GM18870 (cell line): ENCODE data around the gene TNFRSF21.
A peak's percentile ranks its signal among the peaks of the same experiment; 100 is the strongest.
"Not testable (repeated sequence)": the region's sequence is repeated elsewhere in the genome, so short reads cannot be mapped to it uniquely, and the experiment has no call there.

Experiments
- ATAC-seq: cut with Tn5 transposase; IDR thresholded peaks from one replicate; pipeline ENCODE4 v1.9.1; 2021; ENCODE audit warnings: moderate library complexity; ENCODE audit not compliant: unreplicated experiment

Gene TNFRSF21

DNA sequence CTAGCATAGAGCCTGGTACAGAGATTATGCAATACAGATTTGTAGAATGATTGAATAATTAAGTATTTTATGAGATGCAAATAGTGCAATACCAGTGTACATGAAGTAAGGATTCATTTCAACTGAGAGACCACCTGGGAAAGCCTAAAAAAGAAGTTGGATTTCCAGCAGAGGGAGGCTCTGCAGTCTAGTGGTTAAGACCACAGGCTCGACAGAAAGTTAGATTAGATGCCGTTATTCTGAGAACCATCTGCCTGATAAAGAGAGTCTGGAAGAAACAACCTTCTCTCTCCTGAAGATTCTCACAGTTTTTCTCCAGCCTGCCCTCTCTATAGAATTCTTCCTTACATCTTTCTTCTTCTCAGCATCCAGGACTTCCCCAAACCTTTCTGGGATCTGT is 13.6 kb upstream of the TNFRSF21 start:
- no peak for ATAC-seq

DNA sequence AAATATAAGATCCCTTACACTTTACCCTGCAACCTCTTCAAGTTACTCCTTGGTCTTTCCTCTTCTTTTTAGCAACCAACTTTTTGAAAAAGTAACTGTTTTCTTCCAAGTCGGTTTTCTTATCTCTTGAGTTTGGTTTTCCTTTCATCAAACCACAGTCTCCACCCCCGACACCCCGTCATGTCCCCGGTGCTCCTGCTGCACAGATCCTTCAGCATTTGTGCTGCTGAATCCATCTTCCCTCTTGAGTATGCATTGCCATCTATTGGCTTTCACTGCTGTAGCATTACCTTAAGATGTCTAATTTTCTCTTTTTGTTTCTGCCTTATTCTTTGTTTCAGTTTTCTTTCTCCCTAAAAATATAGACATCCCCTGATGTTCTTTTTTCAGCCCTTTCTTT is 11.9 kb upstream of the TNFRSF21 start:
- ATAC-seq = no peak

- no peak for ATAC-seq
These were observed 10.2 kb upstream of the TNFRSF21 start for GRCh38 chr6:47319867-47320266.

GRCh38 chr6:47319382-47319781 is 9.7 kb upstream of the TNFRSF21 start:
- no peak for ATAC-seq

- no peak for ATAC-seq
These were observed 8.7 kb upstream of the TNFRSF21 start for GRCh38 chr6:47318236-47318989.

- not testable (repeated sequence) for ATAC-seq
These were observed 5.5 kb upstream of the TNFRSF21 start for GRCh38 chr6:47315181-47315580.

GRCh38 chr6:47310131-47310480 is 401 bp upstream of the TNFRSF21 start:
- peak; percentile 9 for ATAC-seq

DNA sequence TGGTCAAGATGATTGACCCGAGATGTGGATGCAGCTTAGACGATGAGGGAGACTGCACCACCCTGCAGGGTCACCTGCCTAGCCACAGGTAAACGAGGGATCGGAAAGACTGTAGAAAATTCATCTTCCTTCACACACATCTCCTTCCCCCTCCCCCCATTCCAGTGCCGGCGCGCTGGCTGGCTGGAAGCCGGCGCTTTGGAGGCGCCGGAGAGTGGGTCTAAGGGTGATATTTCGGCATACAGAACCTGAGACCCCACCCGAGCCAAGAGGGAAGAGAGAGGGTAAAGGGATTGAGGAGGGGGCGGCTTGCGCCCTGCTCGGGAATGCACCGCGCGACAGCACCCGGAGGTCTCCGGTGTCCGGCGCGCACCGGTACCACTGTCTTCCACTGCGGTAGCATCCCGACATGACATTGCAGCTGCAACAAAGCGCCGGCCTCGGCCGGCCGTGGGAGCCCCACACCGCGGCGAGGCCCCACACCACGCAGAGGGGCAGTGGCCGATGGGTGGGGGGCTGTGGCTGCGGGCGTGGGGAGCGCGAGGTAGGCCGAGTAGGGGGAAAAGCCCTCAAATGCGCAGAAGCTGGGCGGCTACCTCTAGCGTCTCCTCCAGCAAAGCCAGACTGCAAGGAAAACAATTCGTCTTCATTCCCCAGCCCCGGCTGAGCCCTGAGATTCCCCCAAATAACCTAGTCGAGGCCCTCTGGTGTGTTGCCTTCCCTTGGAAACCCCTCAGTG is 984 bp downstream of the TNFRSF21 start:
- ATAC-seq = peak; percentile 10

GRCh38 chr6:47308198-47308517 is 1.5 kb downstream of the TNFRSF21 start:
- ATAC-seq = no peak

DNA sequence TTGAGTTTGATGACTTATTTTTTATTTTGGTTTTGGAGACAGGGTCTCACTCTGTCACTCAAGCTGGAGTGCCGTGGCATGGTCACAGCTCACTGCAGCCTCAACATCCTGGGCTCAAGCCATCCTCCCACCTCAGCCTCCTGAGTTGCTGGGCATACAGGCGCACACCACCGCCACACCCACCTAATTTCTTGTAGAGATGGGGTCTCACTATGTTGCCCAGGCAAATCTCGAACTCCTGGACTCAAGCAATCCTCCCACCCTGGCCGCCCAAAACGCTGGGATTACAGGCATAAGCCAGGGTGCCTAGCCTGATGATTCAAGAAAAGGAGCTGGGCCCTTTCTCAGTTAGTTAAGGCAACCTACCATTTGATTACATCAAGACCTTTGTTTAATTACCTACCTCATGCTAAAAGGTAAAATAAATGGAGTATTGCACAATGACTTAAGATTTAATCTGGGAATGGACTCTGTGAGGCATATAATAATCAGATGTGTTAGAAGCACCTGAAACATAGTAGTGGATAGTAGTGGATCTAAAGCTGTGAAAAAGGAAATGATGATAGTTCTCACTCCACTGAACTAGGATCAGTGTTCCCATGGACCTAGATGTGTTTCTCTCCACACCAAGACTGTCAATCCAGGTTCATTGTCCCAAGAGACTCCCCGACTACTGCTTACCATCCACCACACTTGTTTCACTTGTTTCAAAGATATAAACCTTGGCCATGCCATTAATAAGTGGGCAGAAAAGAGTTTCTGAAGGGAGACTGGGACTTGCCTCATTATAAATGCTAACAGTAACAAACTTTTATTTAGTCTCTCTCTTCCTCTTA is 2.1 kb downstream of the TNFRSF21 start:
- no peak for ATAC-seq

GRCh38 chr6:47306887-47307286 is 2.8 kb downstream of the TNFRSF21 start:
- ATAC-seq = no peak

- no peak for ATAC-seq
These were observed 5.8 kb downstream of the TNFRSF21 start for GRCh38 chr6:47303861-47304260.

GRCh38 chr6:47303342-47303741 is 6.4 kb downstream of the TNFRSF21 start:
- ATAC-seq = peak; percentile 78

DNA sequence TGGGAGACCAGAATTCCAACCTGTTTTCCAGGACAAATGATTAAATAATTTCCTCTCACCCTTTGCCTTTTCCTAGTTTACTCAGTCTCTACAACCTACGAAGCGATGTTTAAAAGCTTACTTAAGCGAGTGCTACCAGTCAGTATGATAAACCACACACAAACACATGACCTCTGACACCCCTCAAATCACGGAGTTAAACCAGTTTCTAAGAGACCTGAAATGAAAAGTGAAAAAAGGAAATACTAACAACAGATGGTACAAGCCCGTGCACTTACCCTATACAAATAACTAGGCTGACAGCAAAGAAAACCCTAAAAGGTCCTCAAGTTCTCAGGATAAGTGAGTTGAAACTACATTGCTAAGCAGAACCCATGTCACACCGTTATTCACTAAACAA is 7.7 kb downstream of the TNFRSF21 start:
- peak; percentile 72 for ATAC-seq

DNA sequence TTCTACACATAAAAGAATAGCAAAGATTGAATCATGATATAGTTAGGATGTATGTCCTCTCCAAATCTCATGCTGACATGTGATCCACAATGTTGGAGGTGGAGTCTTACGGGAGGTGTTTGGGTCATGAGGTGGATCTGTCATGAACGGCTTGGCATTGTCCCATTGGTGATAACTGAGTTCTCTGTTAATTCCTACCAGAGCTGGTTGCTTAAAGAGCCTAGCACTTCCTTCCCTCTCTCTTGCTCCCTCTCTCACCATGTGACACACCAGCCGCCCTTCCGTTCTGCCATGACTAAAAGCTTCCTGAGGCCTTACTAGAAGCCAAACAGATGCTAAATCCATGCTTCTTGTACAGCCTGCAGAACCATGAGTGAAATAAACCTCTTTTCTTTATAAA is 8.3 kb downstream of the TNFRSF21 start:
- no peak for ATAC-seq

DNA sequence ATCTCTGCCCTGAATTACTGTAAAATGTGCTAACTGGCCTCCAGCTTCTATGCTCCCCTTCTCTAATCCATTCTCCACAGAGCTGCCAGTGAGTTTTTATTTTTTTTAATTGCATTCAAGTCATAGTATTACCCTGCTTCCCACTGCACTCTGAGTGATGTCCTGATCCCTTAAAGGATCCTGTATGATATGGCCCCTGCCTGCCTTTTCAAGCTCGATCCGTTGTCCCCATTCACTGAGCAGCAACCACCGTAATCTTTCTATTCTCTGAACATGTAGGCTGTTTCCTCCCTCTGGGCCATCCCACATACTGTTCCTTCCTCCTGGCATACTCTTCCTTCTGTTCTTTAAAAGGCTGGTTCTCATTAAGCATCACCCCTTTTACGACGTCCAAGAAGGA is 9.3 kb downstream of the TNFRSF21 start:
- no peak for ATAC-seq

DNA sequence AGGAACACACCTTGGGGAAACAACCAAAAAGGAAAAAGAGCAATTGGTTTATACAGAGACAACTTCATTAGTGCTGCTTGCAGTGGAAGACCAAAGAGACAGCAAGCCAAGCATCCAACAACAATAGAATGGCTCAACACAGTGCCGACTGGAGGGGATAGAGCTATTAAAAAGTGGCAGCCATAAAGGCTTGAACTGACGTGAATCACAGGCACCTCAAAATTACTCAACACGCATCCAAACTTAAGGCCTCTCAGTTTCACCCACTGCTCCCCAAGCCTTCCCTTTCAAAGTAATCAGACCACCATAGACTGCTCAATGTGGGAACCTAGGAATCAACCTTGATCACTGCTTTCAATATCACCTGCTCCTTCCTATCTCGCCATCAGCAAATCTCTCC is 9.7 kb downstream of the TNFRSF21 start:
- ATAC-seq = no peak

DNA sequence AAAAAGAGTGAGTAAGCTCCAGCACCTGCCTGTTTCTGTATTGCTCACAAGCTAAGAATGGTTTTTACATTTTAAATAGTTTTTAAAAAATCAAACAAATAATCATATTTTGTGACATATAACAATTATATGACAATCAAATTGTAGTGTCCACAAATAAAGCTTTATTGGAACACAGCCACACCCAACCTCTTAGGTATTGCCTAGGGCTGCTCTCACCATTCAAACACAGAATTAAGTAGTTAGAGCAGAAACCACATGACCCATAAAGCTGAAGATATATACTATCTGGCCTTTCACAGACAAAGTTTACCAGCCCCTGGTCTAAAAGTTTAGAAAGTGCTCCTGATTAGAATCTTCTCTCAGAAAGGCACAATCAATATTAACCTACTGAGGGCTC is 11.2 kb downstream of the TNFRSF21 start:
- ATAC-seq = no peak

DNA sequence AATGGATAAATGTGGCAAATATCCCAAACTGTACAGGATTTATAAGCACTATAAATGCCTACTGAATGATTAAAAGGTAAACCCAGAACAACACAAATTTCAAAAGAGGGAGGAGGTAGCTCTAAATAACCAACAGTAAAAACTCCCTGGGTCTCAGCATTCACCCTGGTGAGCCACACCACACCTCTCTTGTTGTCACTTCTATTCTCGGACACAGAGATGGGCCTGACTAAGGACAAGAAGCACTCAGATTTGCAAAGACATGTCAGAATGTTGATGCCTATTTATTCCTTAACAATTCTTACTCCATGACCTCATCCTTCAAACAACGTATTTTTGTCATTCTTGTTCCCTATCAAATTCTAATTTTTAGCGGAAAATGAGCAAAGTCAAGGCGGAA is 14.7 kb downstream of the TNFRSF21 start:
- ATAC-seq = no peak

DNA sequence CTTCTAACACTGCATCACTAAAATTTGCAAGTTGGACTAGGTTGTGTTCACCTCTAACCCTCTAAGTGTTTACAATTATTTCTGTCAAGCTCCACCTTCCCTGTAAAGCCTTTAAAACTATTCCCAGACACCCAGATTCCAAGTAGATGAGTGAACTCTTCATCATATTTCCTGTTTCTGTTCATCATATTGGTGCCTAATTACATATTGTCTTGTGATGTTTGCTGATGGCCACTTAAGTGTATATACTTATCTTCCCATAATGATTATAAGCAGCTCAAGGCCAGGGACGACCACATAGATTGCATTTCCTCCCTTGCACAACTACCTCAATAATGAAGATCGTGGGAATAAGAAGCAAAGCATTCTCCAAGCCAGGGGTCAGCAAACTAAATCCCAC is 16.8 kb downstream of the TNFRSF21 start:
- no peak for ATAC-seq

DNA sequence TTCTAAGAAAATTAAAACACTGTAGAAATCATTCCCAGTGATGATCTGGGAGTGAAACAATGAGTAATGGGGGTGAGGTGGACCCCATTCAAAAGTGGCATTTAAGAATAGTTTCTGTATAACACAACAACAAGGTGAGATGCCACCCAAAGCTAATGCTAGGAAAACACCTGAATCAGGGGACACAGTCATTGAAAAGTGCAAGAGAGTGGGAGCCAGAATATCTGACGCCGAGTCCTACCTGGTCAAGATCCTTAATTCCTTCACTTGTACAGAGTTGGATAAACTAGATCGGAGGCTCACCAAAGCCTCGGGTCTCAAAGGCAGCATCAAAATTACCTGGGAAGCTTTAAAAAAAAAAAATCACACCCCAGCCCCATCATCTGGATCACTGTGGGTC is 17.7 kb downstream of the TNFRSF21 start:
- no peak for ATAC-seq
